GM18519 (cell line): ENCODE data around the gene ANP32A.

Experiments
- ATAC-seq: cut with Tn5 transposase; IDR thresholded peaks from one replicate; pipeline ENCODE4 v1.9.1; 2021; ENCODE audit warnings: mild to moderate bottlenecking, moderate library complexity; ENCODE audit not compliant: unreplicated experiment, low FRiP score

Gene ANP32A

DNA sequence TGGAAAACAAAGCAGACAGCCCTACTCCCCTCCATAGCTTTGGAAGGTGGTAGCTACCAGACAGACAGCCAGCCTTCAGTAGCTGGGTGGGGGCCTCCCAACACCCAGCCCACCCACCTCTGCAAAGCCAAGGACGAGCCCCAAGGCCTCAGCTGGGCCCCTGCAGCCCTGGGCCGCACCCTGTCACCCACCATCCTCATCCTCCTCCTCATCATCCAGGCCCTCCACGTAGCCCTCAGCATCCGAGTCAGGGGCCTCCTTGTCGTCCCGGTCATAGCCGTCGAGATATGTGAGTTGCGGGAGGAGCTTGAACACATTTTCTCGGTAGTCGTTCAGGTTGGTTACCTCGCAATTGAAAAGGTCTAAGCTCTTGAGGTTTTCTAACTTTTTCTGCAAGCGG lies 36.5 kb downstream of the ANP32A start:
- ATAC-seq, result no peak

DNA sequence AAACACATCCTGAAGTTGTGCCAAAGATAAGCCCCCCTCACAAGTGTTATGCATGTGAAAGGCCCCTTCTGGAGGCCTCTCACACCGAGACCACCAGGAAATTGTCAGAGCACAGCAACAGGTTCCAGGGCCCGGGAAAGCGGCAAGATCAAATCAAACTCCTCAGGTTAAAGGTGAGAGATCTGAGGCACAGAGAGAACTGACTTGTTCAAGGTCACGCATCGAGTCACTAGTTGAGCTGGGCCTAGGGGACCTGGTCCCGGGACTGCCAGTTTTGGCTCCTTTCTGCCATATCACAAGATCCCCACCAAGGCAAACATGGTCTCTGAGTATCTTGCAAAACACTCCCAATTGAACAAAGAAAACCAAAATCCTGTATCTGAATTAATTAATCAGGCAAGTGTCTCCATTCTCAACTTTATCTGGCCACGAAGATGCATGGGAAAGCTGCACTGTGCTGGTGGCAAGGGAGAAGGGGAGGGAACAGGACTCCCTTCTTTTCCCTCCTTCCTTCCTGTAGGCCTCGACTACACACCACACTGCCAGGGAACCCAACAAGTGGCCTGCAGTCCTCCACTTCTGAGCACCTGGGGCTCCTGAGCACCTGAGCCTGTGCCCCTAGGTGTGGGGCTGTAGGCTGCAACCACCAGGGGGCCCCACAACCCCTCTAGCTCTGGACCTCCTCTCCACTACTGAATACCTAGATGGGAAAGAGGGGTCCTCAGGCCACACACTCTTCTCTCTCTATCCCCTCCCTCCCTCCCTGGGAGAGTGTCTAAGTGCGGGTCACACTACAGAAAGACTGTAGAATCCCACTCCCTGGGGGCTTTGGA lies 37.3 kb downstream of the ANP32A start:
- no peak for ATAC-seq

DNA sequence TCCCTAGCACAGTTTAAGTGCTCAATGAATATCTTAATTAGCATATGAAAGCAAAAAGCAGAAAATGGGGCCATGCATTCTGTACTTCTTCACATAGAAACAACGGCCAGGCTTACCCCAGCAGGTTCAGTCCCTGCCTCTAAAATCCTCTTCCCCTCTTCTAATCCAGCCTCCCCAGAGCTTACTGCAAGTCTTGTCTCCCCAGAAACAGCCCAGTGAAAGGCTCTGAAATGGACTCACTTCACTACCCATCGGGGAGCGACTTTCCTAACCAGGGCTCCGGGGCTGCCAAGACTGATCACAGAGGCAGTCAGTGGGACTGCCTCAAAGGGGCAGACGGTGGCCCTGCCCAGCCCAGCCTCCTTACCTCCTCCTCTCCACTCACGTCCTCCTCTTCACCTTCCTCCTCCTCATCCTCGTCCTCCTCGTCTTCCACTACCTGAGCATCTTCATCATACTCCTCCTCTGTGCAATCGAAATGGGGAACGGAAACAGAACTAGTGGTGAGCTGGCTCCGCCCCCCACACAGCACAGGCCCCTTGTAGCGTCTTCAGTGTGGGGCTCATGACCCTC lies 38.0 kb downstream of the ANP32A start:
- no peak for ATAC-seq

DNA sequence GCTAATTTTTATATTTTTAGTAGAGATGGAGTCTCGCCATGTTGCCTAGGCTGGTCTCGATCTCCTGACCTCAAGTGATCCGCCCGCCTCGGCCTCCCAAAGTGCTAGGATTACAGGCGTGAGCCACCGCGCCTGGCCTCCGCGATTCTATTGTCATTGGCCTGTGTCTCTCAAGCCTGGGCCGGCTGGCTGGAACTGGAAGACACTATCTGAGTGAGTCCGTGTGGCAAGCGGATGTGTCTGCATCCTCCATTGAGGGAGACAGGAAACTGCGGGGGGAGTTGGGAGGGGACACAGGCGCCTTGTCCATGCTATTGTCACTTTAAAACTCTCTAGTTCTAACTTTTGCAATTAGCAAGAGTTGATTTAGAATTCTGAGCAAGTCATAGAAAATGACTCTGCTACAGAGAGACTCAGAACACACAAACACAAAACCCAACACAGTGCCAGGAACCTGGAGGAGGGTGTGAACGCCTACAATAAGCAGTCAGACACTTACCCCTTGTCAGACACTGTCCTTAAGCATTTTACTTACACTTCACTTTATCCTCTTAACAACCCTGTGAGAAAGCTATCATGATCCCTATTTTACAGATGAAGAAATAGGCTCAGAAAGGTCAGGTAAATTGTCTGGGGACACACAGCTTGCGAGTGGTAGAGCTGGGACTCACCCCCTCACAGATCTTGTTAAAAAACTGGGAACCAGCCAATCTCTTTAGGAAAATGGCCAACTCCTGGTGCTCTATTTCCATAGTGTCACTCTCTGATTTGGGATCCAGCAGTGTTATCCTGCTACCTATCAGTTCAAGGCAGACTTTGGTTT lies 38.7 kb downstream of the ANP32A start:
- ATAC-seq, result no peak

DNA sequence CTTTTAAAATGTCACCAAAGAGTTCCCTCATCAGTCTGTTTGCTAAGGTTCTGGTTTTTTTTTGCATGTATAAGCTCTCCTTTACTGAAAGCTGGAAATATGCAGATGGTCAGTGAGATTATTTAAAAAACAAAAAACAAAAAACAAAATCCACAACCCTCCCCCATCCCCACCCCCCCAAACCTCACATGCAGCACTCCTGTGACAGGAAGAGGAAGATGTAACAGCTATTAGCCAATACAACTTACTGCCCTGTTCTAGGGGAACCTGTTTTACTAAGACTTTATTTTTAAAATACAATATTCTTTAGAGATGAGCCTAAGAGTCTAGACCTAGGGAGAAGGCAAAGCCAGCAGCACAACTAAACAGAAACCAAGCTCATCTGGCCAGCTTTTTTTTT lies 39.5 kb downstream of the ANP32A start:
- ATAC-seq, result no peak

DNA sequence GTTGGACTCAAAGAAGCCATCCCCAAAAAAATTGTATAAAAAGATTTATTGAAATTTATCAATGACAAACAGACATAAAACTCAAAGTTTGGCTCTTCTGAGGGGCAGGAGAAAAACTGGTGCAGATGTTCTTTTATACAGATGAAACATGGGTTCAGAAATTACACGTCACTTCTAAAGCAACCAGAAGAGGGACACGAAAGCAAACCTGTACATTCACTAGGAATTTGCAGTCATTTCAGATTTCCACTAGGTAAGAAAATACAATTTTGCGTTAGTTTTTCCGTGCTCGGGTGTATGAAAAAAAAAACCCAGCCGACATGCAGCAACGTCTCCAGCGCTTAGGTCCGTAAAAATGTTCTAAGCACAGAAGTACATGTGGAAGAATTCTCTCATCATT lies 41.8 kb downstream of the ANP32A start:
- no peak for ATAC-seq

DNA sequence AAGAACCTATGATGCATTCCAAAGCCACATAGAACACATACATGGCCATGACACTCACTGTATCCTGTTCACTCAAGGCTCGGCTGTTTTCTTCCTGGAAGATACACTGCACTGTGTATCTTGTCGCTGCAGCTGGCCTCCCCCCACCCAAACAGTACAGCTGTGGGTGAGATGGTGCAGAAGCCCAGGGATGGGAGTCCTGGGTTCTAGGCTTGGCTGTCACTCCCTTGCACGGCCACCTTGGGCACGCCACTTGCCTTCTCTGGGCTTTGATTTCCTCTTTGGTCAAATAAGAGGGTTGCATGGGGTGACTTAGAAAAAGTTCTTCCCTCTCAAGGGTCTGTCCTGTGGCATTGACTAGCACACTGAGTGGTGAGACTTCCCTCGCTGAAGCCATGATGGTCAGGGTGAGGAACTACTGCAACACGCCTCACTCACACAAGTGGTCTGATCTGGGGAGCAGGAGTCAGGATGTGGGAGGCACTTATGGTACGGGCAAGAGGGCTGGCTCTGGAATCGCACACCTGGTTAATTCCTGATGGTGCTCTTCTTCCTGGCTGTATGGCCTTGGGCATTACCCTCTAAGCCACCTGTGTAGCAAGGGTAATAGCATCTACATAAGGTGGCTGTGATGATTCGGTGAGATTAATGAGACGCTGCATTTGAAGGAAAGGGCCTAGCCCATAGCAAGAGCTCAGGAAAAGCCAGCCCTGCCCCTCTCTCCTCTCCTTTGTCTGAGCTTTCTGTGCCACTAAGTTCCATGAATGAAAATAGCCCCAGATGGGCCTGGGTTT lies 44.0 kb downstream of the ANP32A start:
- ATAC-seq, result no peak

DNA sequence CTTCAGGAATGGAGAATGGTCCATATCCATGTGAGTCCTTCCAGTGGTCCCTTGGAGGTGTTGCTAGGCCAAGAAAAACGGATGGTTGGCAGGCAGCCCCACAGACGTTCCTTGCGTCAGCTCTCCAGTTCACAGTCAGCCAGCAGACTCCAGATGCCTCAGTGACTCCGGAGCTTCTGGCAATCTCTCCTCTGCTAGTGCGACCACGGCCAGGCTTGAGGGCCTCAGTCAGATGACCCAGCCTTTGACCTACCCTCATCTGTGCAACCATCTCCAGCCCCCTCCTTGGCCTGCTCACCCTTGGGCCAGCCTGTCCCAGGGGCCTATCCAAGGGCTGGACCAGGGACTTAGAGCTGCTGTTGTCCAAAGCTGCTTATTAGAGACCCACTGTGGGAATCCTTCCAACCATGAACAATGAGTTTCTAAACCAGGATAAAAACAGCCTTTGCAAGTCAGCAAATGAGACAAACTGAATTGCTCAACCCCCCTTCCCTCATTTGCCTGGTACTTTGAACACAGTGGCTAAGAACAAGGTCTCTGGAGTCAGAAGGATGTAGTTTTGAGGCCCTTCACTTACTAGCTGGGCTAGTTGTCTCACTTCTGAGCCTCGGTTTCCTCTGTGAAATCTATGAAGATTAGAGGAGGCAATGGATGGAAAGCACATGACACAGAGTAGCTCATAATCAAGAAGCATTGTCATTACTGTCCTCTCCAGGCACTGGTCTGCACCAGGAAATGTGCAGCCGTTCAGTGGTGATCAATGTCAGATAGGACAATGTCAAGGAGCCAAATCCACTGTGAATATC lies 44.8 kb downstream of the ANP32A start:
- no peak for ATAC-seq

DNA sequence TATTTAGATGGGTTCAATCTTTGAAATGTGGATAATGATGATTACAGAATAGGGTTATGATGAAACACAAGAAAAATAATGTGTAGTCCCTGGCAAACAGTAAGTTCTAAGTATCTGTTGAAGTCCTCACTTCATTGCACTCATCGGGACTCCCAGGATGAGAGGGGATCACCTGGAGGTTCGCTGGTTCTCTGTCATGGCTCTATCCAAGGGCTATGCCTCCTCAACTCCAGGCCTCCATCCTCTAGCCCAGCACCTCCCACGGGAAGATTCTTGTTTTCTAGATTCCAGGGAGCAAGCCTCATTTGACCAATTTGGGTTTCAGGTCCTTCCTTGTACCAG lies 45.5 kb downstream of the ANP32A start:
- no peak for ATAC-seq

DNA sequence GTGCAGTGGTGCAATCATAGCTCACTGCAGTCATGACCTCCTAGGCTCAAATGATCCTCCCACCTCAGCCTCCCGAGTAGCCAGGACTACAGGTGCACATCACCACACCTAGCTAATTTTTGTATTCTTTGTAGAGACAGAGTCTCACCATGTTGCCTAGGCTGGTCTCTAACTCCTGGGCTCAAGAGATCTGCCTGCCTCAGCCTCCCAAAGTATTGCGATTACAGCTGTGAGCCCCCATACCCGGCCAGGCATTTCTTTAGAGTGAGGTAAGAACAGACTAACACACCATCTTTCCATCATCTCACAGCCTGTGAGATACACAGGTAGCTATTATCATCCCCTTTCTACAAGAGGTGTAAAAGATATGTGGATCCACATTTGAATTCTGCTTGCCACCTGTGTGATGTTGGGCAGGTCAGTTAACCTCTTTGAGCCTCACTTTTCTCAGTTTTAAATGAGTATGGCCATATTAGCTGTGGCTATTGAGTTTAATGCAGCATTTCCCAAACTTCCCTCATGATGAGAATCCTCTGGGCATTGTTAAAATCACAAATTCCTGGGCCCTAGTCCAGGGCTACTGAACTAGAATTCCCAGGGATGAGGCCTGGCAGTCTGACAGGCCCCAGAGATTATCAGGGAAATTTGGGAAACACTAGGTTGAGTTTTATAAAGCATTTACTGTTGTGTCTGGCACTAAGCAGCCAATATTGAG lies 46.0 kb downstream of the ANP32A start:
- ATAC-seq, result no peak

DNA sequence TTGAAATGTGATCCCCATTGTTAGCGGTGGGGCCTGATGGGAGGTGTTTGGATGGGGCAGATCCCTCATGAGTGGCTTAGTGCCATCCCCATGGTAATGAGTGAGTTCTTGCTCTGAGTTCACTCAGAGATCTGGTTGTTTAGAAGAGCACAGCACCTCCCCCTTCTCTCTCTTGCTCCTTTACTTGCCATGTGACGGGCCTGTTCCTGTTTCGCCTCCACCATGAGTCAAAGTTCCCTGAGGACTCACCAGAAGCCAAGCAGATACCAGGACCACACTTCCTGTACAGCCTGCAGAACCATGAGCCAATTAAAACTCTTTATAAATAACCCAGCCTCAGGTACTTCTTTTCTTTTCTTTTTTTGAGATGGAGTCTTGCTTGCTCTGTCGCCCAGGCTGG lies 46.6 kb downstream of the ANP32A start:
- ATAC-seq, result no peak

DNA sequence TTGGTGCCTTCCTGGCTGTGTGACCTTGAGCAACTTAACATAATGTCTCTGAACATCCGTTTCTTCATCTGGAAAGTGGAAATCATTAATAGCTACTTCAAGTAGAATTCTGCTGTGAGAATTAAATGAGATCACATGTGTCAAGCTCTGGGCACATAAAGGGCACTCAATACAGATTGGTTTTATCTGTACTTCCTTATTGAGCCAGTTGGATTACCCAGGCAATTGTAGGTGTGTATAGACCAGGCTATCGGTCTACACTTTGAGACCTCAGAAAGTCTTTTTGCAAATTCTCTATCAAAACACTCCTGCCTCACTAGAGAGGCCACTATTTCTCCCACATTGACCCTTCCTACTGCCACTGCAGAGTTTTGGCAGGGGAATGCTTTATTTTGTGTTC lies 47.7 kb downstream of the ANP32A start:
- no peak for ATAC-seq

DNA sequence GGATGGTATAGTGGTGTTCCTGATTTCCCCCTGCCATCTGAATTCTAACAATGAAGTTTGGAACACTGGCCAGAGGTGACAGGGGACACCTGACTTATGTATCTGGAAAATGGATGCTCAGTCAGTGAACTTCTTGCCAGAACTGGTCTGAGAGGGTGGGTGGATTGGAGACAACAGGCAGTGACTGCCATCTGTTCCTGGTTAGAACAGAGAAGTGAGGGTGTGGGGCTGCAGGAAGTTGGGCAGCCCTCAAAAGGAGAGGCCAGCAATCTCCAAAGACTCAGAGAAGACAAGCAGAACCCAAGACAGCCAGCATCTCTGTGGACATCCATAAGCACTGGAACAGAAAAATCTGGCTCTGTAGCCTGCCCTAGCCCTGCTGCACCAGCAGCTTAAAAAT lies 50.5 kb downstream of the ANP32A start:
- no peak for ATAC-seq

DNA sequence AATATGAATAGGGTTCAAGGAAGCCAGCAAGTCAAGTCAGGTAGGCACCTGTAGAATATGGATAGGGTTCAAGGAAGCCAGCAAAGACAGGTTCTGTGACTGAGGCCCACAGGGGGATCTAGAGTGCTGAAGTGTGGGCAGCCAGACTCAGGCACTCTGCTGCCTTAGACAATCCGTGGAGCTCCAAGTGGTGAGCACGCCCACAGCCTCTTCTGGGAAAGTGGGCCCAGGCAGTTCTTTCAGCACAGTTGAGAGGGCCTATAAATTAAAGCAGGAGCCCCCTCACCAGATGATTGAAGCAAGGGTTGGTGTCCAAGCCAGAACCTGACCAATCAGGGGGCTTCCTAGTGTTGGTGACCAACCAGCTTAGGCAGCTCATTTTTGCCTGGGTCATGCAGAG lies 51.0 kb downstream of the ANP32A start:
- ATAC-seq, result no peak

DNA sequence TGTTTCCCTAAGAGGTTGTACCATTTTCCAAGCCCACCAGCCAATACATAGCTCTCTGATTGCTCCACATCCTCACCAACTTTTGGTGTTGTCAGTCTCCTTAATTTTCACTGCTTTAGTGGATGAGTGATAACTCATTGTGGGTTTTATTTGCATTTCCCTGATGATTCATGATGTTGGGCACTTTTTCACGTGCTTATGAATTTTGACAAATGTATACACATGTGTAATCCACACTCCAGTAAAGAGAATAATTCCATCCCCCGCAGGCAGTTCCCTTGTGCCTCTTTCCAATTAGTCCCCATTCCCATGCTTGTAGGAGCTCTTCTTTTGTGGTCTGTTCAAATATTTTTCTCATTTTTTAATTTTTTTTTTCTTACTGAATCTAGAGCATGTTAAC lies 52.4 kb downstream of the ANP32A start:
- ATAC-seq, result no peak

DNA sequence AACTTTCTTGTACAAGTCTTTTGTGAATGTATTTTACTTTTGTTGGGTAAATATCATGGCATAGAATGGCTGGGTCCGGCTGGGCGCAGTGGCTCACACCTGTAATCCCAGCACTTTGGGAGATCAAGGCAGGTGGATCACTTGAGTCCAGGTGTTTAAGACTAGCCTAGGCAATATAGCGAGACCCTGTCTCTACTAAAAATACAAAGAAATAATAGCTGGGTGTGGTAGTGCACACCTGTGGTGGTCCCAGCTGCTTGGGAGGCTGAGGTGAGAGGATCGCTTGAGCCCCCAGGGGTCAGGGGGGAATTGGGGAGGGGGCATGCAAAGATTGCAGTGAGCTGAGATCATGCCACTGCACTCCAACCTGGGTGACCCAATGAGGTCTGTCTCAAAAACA lies 52.9 kb downstream of the ANP32A start:
- no peak for ATAC-seq

DNA sequence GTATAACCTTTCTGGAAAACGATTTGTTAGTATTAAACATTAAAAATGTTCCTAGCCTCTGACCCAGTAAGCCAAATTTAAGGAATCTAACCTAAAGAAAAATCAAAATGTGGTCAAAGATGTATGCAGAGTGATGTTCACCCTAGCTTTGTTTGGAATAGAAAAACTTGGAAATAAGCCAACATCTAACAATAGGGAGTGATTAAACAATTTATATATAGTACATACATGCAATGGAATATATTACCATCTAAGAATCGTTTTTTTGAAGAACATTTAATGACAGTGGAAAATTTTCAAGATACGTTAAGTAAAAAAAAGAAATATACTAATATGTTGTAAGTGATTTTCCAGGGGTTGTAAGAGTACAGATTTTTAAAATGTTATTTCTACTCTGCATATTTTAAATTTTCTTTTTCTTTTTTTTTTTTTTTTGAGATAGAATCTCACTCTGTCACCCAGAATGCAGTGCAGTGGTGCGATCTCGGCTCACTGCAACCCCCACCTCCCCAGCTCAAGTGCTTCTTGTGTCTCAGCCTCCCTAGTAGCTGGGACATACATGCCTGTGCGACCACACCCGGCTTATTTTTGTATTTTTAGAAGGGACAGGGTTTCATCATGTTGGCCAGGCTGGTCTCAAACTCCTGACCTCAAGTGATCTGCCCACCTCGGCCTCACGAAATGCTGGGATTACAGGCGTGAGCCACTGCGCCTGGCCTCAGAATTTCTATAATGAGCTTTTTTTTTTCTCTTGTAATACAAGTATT lies 54.9 kb downstream of the ANP32A start:
- no peak for ATAC-seq

DNA sequence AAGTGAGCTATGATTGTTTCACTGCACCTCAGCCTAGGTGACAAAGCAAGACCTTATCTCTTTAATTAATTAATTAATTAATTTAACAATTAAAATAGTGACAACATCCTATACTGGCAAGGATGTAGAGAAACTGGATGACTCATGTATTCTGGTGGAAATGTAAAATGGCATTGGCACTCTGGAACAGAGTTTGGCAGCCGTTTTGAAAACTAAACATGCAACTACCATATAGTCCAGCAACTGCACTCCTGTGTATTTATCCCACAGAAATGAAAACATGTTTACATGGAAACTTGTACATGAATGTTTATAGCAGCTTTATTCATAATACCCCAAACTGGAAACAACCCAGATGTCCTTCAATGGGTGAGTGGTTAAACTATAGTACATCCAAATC lies 56.6 kb downstream of the ANP32A start:
- no peak for ATAC-seq

DNA sequence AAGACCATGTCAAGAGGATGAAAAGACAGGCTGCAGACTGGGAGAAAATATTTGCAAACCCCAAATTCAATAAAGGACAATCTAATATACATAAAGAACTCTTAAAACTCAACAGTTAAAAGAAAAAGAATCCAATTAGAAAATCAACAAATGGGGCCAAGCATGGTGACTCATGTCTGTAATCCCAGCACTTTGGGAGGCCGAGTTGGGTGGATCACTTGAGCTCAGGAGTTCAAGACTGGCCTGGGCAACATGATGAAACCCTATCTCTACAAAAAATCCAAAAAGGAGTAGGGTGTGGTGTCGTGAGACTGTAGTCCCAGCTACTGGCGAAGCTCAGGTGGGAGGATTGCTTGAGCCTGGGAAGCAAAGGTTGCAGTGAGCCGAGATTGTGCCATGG lies 57.6 kb downstream of the ANP32A start:
- no peak for ATAC-seq
